Keratinocyte (primary cell): ENCODE measurements around the gene FIZ1. TPM values are rescaled to one million over a fixed set of nuclear protein-coding genes. Genes with fewer than 3 reads are reported as not detected.

Experiments
- DNase-seq: peaks from one replicate; pipeline ENCODE4 v3.0.0-alpha.2; 2011; ENCODE audit warnings: low read depth, missing footprints, low spot score
- FAIRE-seq: peaks from 2 replicates; lab custom pipeline; 2011; peaks lifted over from hg19 to GRCh38; lab: Jason Lieb, UNC
- H2AFZ ChIP-seq: 2 replicates; pipeline ENCODE4 v1.6.0; 2012; ENCODE audit warnings: low read length, control low read depth, inconsistent platforms; ENCODE audit not compliant: control insufficient read depth
- H3K27ac ChIP-seq: 2 replicates; pipeline ENCODE4 v1.5.1; 2011; ENCODE audit warnings: low read length; ENCODE audit not compliant: control insufficient read depth, insufficient read depth
- H3K27me3 ChIP-seq: 3 replicates; pipeline ENCODE4 v1.6.0; 2011; ENCODE audit warnings: low read length; ENCODE audit not compliant: control insufficient read depth, insufficient read depth; ENCODE audit errors: extremely low read depth
- H3K36me3 ChIP-seq, 2 experiments: 2 replicates in 1 of 2; 3 replicates in 1 of 2; pipeline ENCODE4 v1.5.1; 2011; ENCODE audit warnings: low read length in 2 of 2, mild to moderate bottlenecking in 1 of 2; ENCODE audit not compliant: control insufficient read depth in 2 of 2, insufficient read depth in 2 of 2; ENCODE audit errors: extremely low read depth in 1 of 2
- H3K4me1 ChIP-seq: 3 replicates; pipeline ENCODE4 v1.5.1; 2011; ENCODE audit warnings: low read length; ENCODE audit not compliant: control insufficient read depth, insufficient read depth; ENCODE audit errors: extremely low read depth
- H3K4me2 ChIP-seq: 3 replicates; pipeline ENCODE4 v1.6.0; 2011; ENCODE audit warnings: low read depth, low read length; ENCODE audit not compliant: control insufficient read depth, insufficient read depth; ENCODE audit errors: extremely low read depth
- H3K4me3 ChIP-seq, 3 experiments: fragments of 200-600 bp in 1 of 3; sonication (generic) in 1 of 3; 2 replicates in 2 of 3; 3 replicates in 1 of 3; pipeline ENCODE4 v1.5.1; 2011 to 2016; ENCODE audit warnings: low read length in 3 of 3, mild to moderate bottlenecking in 3 of 3, control low read depth in 2 of 3, inconsistent platforms in 1 of 3, low read depth in 1 of 3, mixed read lengths in 1 of 3, mixed run types in 1 of 3, moderate library complexity in 1 of 3; ENCODE audit not compliant: control insufficient read depth in 2 of 3, insufficient read depth in 2 of 3; ENCODE audit errors: extremely low read depth in 1 of 3
- H3K79me2 ChIP-seq: 2 replicates; pipeline ENCODE4 v1.6.0; 2012; ENCODE audit warnings: low read length; ENCODE audit not compliant: control insufficient read depth, insufficient read depth
- H3K9ac ChIP-seq: 3 replicates; pipeline ENCODE4 v1.6.0; 2011; ENCODE audit warnings: low read length; ENCODE audit not compliant: control insufficient read depth, insufficient read depth; ENCODE audit errors: extremely low read depth
- H3K9me1 ChIP-seq: 3 replicates; pipeline ENCODE4 v1.6.0; 2011; ENCODE audit warnings: low read length; ENCODE audit not compliant: control insufficient read depth, insufficient read depth; ENCODE audit errors: extremely low read depth
- H3K9me3 ChIP-seq: 2 replicates; pipeline ENCODE4 v1.5.1; 2012; ENCODE audit warnings: low read depth, low read length; ENCODE audit not compliant: control insufficient read depth
- H4K20me1 ChIP-seq: 3 replicates; pipeline ENCODE4 v1.6.0; 2011; ENCODE audit warnings: low read length; ENCODE audit not compliant: control insufficient read depth, insufficient read depth; ENCODE audit errors: extremely low read depth
- EZH2 ChIP-seq: IDR thresholded peaks from one replicate; pipeline ENCODE4 v1.6.1; 2012; ENCODE audit warnings: inconsistent platforms, mild to moderate bottlenecking, low read length, moderate library complexity
- dilution Hi-C: fragments of 300-500 bp; cut with MboI; formaldehyde crosslinking; loops from one replicate; pipeline ENCODE4 v1.7.0; 2020; ENCODE audit warnings: low sequenced_read_pairs; ENCODE audit not compliant: extremely low pct_ligation_motif_present
- polyA plus RNA-seq, 5 experiments: library from polyadenylated mRNA; depleted of rRNA in 3 of 5; stranded (reverse) in 3 of 5; stranded (forward) in 1 of 5; unstranded in 1 of 5; fragments of >200 nt; gene quantifications; 1 replicate in 1 of 5; 2 replicates in 3 of 5; 3 replicates in 1 of 5; pipeline versions ENCODE4 v1.2.1 to v1.2.3, GENCODE V29; 2011 to 2012; ENCODE audit warnings: missing spikeins in 2 of 5, low read depth in 1 of 5, low replicate concordance in 1 of 5
- TF ChIP-seq, protein P1 (sequence below), 3 experiments: IDR thresholded peaks in 1 of 3; conservative IDR thresholded peaks in 1 of 3; optimal IDR thresholded peaks in 1 of 3; 2 replicates in 2 of 3; 3 replicates in 1 of 3; pipeline versions ENCODE3 to v1.5.1; 2011; ENCODE audit warnings: low read length in 3 of 3, mild to moderate bottlenecking in 3 of 3, moderate library complexity in 2 of 3, control low read depth in 1 of 3, inconsistent platforms in 1 of 3; ENCODE audit not compliant: insufficient read depth in 2 of 3; ENCODE audit errors: extremely low read depth in 1 of 3

The FIZ1 gene
- polyA plus RNA-seq, 1 donor (not counting 4 experiments of a cell fraction or from before 2014, with no cell fraction given): 2.7 TPM

DNA sequence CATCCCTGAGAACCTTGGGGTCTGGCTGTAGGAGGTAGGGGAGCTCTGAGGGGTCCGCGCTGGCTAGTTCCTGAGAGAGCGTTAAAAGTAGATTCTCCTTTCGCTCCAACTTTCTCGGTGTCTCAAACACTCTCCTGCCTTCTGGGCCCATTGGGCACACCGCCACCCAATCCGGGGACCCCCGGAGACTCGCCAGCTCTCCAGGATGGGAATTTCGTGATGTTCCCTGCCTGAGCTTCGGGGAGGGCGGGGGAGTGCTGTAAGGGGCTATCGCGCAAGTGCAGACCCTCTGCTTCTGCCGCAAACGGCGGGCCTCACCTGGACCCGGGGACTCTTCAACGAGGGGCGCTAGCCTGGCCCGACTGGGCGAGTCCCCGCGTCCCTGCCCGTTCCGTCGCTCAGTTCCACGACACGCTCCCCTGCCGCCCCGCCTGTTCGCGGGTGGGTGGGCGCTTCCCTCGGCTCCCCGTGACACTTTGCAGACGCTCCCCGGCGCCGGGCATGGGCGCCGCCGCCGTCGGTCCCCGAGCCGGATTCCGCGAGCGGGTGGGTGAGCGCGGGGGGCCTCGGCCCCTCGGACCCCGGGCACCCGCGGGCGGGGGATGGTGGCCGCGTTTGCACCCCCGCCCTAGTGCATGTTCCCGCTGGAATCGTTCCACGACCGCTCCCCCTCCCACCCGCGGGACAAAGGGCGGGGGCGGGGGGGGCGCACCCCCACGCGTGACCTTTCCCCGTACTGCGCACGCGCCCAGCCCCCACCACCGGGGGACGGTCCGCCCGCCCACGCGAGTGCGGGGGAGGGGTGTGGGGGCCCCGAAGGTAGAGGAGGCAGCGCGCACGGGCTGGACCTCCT, 48.6 kb upstream of the FIZ1 start, which contains the start of gene CCDC106:
Gene CCDC106, plus strand, starts transcription at position 481 of the 853 bp plus-strand sequence. CDS start 835 bp downstream, outside the sequence.
- TF ChIP-seq EZH2: peak; percentile 23
- TF ChIP-seq, protein P1, sequence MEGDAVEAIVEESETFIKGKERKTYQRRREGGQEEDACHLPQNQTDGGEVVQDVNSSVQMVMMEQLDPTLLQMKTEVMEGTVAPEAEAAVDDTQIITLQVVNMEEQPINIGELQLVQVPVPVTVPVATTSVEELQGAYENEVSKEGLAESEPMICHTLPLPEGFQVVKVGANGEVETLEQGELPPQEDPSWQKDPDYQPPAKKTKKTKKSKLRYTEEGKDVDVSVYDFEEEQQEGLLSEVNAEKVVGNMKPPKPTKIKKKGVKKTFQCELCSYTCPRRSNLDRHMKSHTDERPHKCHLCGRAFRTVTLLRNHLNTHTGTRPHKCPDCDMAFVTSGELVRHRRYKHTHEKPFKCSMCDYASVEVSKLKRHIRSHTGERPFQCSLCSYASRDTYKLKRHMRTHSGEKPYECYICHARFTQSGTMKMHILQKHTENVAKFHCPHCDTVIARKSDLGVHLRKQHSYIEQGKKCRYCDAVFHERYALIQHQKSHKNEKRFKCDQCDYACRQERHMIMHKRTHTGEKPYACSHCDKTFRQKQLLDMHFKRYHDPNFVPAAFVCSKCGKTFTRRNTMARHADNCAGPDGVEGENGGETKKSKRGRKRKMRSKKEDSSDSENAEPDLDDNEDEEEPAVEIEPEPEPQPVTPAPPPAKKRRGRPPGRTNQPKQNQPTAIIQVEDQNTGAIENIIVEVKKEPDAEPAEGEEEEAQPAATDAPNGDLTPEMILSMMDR (optimal IDR thresholded peaks at IDR 0.05 in 1 of 3, IDR thresholded peaks at IDR 0.05 in 1 of 3, conservative IDR thresholded peaks at IDR 0.05 in 1 of 3; ENCODE audit: extremely low read depth in 1 of 3, insufficient read depth in 2 of 3, low read length in 3 of 3): no peak
- dilution Hi-C loops: no loop called here
- peak within 1 kb of the TSS; percentile 29 to 67 (median 58) for H3K4me3 ChIP-seq
- H3K27ac ChIP-seq: peak within 1 kb of the TSS; percentile 54
- H2AFZ ChIP-seq: peak within 1 kb of the TSS; percentile 70
- peak within 1 kb of the TSS; percentile 75 for H3K9ac ChIP-seq
- H3K36me3 ChIP-seq: peaks cover 9 to 14% of the 10 kb centered on the region in 2 experiments
- peaks cover 25% of the 10 kb centered on the region for H3K4me1 ChIP-seq
- FAIRE-seq: no peak
- no peaks in the 10 kb centered on the region for H3K9me1 ChIP-seq
- DNase-seq: no peak
- peaks cover 24% of the 10 kb centered on the region for H3K79me2 ChIP-seq
- peak within 1 kb of the TSS; percentile 77 for H3K4me2 ChIP-seq
- no peaks in the 10 kb centered on the region for H3K9me3 ChIP-seq
- no peaks in the 10 kb centered on the region for H4K20me1 ChIP-seq
- H3K27me3 ChIP-seq: no peaks in the 10 kb centered on the region

DNA sequence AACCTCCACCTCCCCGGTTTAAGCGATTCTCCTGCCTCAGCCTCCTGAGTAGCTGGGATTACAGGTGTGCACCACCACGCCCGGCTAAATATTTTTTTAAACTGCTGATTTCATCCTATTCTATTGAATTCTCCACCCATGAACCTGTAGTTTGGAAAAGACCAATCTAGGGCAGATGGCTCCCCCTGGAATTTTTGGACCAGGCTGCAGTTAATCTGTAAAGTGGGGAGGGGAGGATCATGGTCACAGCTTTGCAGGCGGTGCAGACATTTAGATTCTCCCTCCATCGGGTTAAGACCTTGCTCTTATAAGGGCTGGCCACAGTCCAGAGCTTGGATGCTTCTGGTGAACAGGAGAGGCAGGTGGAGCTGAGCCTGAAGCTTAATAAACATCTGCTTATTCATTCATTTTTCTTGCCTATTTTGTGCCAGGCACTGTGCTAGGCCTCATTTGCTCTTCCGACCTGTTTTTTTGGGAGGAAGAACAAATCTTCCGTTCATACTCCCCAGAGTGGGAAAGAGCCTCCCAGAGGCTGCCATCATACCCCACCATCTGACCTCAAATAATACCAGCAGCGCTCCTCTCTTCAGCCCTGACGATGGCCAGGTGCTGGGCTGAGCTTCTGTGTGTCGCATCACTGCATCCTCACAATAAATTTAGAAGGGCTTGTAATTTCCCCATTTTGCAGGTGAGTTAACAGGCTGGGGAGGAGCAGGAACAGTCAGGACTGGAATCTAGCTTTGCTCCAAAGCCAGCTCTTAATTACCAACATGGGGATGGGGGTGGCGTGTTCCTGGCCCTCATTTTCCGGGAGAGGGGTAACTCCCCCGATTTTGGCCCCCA, 47.8 kb upstream of the FIZ1 start:
- no peak for FAIRE-seq
- H2AFZ ChIP-seq: no peak overlapping the region
- H3K27me3 ChIP-seq: no peaks in the 10 kb centered on the region

More for the DNA sequence above, 47.8 kb upstream of the FIZ1 start:
- dilution Hi-C loops: no loop called here
- peaks cover 31% of the 10 kb centered on the region for H3K79me2 ChIP-seq
- H3K9me3 ChIP-seq: no peaks in the 10 kb centered on the region
- no peaks in the 10 kb centered on the region for H4K20me1 ChIP-seq
- H3K9me1 ChIP-seq: no peaks in the 10 kb centered on the region
- H3K9ac ChIP-seq: peak overlapping the region; percentile 75
- H3K4me1 ChIP-seq: peaks cover 32% of the 10 kb centered on the region
- peak overlapping the region; percentile 77 for H3K4me2 ChIP-seq
- H3K36me3 ChIP-seq: peaks cover 9 to 14% of the 10 kb centered on the region in 2 experiments
- no peak overlapping the region for H3K27ac ChIP-seq
- H3K4me3 ChIP-seq: peak overlapping the region; percentile 29 to 67 (median 58)
- TF ChIP-seq, protein P1 (optimal IDR thresholded peaks at IDR 0.05 in 1 of 3, IDR thresholded peaks at IDR 0.05 in 1 of 3, conservative IDR thresholded peaks at IDR 0.05 in 1 of 3; ENCODE audit: extremely low read depth in 1 of 3, insufficient read depth in 2 of 3, low read length in 3 of 3): no peak
- no peak for TF ChIP-seq EZH2
- DNase-seq: no peak
